Tongue (tissue), 2 donors: Measurements from ENCODE around the gene MRPL36. TPM values are rescaled to one million over a fixed set of nuclear protein-coding genes. Genes with fewer than 3 reads are reported as not detected.
A peak's percentile ranks its signal among the peaks of the same experiment; 100 is the strongest.

ENCODE experiments used
- DNase-seq: peaks from one replicate; pipeline ENCODE4 v3.0.0-alpha.2; 2015
- total RNA-seq: library from RNA; depleted of rRNA; stranded (reverse); fragments of >200 nt; gene quantifications from one replicate; pipeline ENCODE4 v1.2.3, GENCODE V29; 2014

Gene MRPL36
- total RNA-seq, 1 donor from 2014 or later: 28.7 TPM

GRCh38 chr5:1764606-1764960, 35.1 kb downstream of the MRPL36 start:
- DNase-seq: no peak

GRCh38 chr5:1763960-1764605, 35.6 kb downstream of the MRPL36 start:
- DNase-seq: no peak

- peak; percentile 76 for DNase-seq
These were observed 36.1 kb downstream of the MRPL36 start for GRCh38 chr5:1763548-1763911.

- DNase-seq: no peak
These were observed 36.6 kb downstream of the MRPL36 start for GRCh38 chr5:1762883-1763547.

- no peak for DNase-seq
These were observed 37.3 kb downstream of the MRPL36 start for GRCh38 chr5:1762121-1762882.

GRCh38 chr5:1761453-1761755, 38.2 kb downstream of the MRPL36 start:
- no peak for DNase-seq

- DNase-seq: no peak
These were observed 38.8 kb downstream of the MRPL36 start for GRCh38 chr5:1760656-1761452.

- DNase-seq: no peak
These were observed 39.4 kb downstream of the MRPL36 start for GRCh38 chr5:1760231-1760630.

- no peak for DNase-seq
These were observed 40.2 kb downstream of the MRPL36 start for GRCh38 chr5:1759378-1759970.

GRCh38 chr5:1758574-1758973, 41.1 kb downstream of the MRPL36 start:
- no peak for DNase-seq

- DNase-seq: no peak
These were observed 42.1 kb downstream of the MRPL36 start for GRCh38 chr5:1757511-1757910.

- DNase-seq: no peak
These were observed 43.2 kb downstream of the MRPL36 start for GRCh38 chr5:1756481-1756880.

GRCh38 chr5:1755321-1755949, 44.2 kb downstream of the MRPL36 start:
- DNase-seq: peak; percentile 8

- DNase-seq: no peak
These were observed 45.0 kb downstream of the MRPL36 start for GRCh38 chr5:1754531-1755220.

- DNase-seq: no peak
These were observed 46.1 kb downstream of the MRPL36 start for GRCh38 chr5:1753490-1753889.

GRCh38 chr5:1752881-1753280, 46.8 kb downstream of the MRPL36 start:
- no peak for DNase-seq

GRCh38 chr5:1751864-1752822, 47.5 kb downstream of the MRPL36 start:
- no peak for DNase-seq

GRCh38 chr5:1751026-1751863, 48.4 kb downstream of the MRPL36 start:
- DNase-seq: no peak

GRCh38 chr5:1750469-1750868, 49.2 kb downstream of the MRPL36 start:
- DNase-seq: no peak
